22Rv1 (cell line): ENCODE measurements around the gene KYNU.
"Not testable (repeated sequence)": the region's sequence is repeated elsewhere in the genome, so short reads cannot be mapped to it uniquely, and the experiment has no call there.

Experiments used
- H3K27ac ChIP-seq: fragments of 450-650 bp; 2 replicates; pipeline ENCODE4 v1.5.1; 2017
- CTCF ChIP-seq: fragments of 450-650 bp; IDR thresholded peaks from 2 replicates; pipeline ENCODE4 v1.5.1; 2017; ENCODE audit warnings: mild to moderate bottlenecking
- ZFX ChIP-seq: fragments of 450-650 bp; IDR thresholded peaks from 2 replicates; pipeline ENCODE4 v1.6.1; 2017; ENCODE audit warnings: antibody characterized with exemption, borderline replicate concordance

KYNU gene

GRCh38 chr2:143058851-143059250 is 181.4 kb downstream of the KYNU start:
- TF ChIP-seq ZFX: no peak
- no peak for TF ChIP-seq CTCF
- no peak overlapping the region for H3K27ac ChIP-seq

GRCh38 chr2:143063612-143064200 is 186.2 kb downstream of the KYNU start:
- no peak overlapping the region for H3K27ac ChIP-seq
- no peak for TF ChIP-seq CTCF
- TF ChIP-seq ZFX: no peak

DNA sequence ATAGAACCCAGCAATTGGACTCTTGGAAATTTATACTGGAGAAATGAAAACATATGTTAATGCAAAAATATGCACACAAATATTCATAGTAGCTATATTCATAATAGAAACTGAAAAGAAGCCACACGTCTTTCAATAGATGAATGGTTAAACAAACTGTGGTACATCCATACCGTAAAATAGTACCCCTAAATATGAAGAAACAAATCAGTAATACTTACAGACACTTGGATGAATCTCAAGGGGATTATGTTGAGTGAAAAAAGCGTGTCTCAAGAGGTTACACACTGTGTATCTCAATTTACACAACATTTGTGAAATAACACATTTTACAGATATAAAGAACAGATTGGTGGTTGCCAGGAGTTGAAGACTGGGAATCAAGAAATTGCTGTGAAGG is 190.6 kb downstream of the KYNU start:
- TF ChIP-seq CTCF: no peak
- no peak for TF ChIP-seq ZFX
- no peak overlapping the region for H3K27ac ChIP-seq

DNA sequence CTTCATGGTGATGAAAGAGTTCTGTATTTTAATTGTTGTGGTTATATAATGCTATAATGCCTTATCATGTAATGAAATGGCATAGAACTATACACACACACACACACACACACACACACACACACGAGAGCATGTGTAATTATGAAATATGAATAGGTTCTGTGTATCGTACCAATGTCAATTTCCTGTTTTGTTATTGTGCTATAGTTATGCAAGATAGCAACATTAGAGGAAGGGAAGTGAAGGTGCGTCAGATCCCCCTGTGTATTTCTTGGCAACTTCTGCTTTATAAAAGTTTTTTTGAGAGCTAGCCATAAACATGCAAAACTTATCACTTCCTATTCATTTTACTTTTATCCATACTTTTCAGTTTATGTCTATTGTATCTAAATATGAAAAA is 191.0 kb downstream of the KYNU start:
- TF ChIP-seq CTCF: no peak
- no peak for TF ChIP-seq ZFX
- no peak overlapping the region for H3K27ac ChIP-seq

GRCh38 chr2:143070704-143071103 is 193.2 kb downstream of the KYNU start:
- no peak overlapping the region for H3K27ac ChIP-seq
- no peak for TF ChIP-seq ZFX
- TF ChIP-seq CTCF: no peak

GRCh38 chr2:143071185-143071876 is 193.9 kb downstream of the KYNU start:
- no peak overlapping the region for H3K27ac ChIP-seq
- TF ChIP-seq ZFX (no peak), CTCF (no peak)

GRCh38 chr2:143074913-143075312 is 197.4 kb downstream of the KYNU start:
- not testable (repeated sequence) for H3K27ac ChIP-seq

- H3K27ac ChIP-seq: no peak overlapping the region
- no peak for TF ChIP-seq CTCF
- no peak for TF ChIP-seq ZFX
Measured at GRCh38 chr2:143075711-143076110, 198.2 kb downstream of the KYNU start.
